HG02610 (cell line): ENCODE data around the gene ADAT2.
A peak's percentile ranks its signal among the peaks of the same experiment; 100 is the strongest.

Experiments used
- ATAC-seq: cut with Tn5 transposase; IDR thresholded peaks from one replicate; pipeline ENCODE4 v1.9.1; 2021; ENCODE audit warnings: mild to moderate bottlenecking, moderate library complexity; ENCODE audit not compliant: unreplicated experiment

ADAT2 gene

GRCh38 chr6:143441680-143442545 is 8.6 kb downstream of the ADAT2 start:
- no peak for ATAC-seq

- ATAC-seq = no peak
These were observed 9.5 kb downstream of the ADAT2 start for GRCh38 chr6:143441010-143441409.

GRCh38 chr6:143432588-143432987 is 17.9 kb downstream of the ADAT2 start:
- ATAC-seq = no peak

GRCh38 chr6:143431226-143431625 is 19.3 kb downstream of the ADAT2 start:
- ATAC-seq = no peak

- ATAC-seq = no peak
These were observed 20.5 kb downstream of the ADAT2 start for GRCh38 chr6:143429970-143430369.

- ATAC-seq = peak; percentile 100
These were observed 23.2 kb downstream of the ADAT2 start for GRCh38 chr6:143427109-143427817.

GRCh38 chr6:143426026-143426425 is 24.5 kb downstream of the ADAT2 start:
- ATAC-seq = no peak

GRCh38 chr6:143419526-143419925 is 31.0 kb downstream of the ADAT2 start:
- no peak for ATAC-seq

- no peak for ATAC-seq
These were observed 35.7 kb downstream of the ADAT2 start for GRCh38 chr6:143414769-143415168.

GRCh38 chr6:143410859-143411270 is 39.6 kb downstream of the ADAT2 start:
- no peak for ATAC-seq

GRCh38 chr6:143408787-143409162 is 41.7 kb downstream of the ADAT2 start:
- no peak for ATAC-seq

GRCh38 chr6:143408151-143408786 is 42.2 kb downstream of the ADAT2 start:
- ATAC-seq = no peak

- no peak for ATAC-seq
These were observed 43.8 kb downstream of the ADAT2 start for GRCh38 chr6:143406673-143407072.

GRCh38 chr6:143405373-143406154 is 44.9 kb downstream of the ADAT2 start:
- ATAC-seq = no peak

GRCh38 chr6:143402721-143403336 is 47.7 kb downstream of the ADAT2 start:
- no peak for ATAC-seq

GRCh38 chr6:143401636-143402370 is 48.7 kb downstream of the ADAT2 start:
- no peak for ATAC-seq

- no peak for ATAC-seq
These were observed 49.4 kb downstream of the ADAT2 start for GRCh38 chr6:143401068-143401446.

- peak; percentile 50 for ATAC-seq
These were observed 50.0 kb downstream of the ADAT2 start for GRCh38 chr6:143400258-143401067.

- ATAC-seq = no peak
These were observed 50.7 kb downstream of the ADAT2 start for GRCh38 chr6:143399775-143400174.
